ENCODE measurements around the gene SLC16A9.
"Not testable (repeated sequence)": the region's sequence is repeated elsewhere in the genome, so short reads cannot be mapped to it uniquely, and the experiment has no call there.

The SLC16A9 gene

GRCh38 chr10:59674215-59674836 is 35.3 kb downstream of the SLC16A9 start:
- DNase-seq = no peak

DNA sequence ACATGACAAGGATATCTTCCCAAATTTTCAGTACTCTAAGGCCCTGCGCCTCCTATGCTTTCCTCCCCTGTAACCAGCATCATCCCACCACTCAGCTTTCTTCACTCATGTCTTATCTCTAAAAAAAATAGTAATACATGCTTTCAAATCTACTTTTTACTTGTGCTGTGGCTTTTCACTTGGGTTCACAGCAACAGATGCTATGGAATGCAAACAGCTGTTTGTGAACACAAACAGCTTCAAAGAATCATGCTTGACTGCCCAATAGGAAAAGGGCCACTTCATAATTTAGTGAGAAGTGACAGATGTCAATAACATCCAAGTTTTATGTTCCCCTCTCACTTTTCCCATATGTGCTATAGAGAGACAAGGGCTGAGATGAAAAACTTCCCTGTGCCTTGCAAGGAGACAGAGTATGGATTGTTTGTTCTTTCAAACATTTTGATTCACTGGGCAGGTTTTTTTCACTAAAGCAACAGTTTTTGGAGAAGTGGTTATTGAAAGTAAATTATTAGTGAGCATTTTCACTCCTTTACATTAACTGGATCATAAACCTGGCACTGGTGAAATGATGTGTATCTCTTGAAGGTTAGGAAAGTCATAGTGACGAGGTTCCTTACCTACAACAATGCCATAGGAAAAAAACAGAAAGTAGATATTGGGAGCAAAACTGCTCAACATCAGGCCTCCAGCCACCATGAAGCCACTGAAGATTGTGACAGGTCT is 37.3 kb downstream of the SLC16A9 start:
- no peak for DNase-seq

- DNase-seq = no peak
Measured at GRCh38 chr10:59670269-59670668, 39.4 kb downstream of the SLC16A9 start.

- DNase-seq = no peak
Measured at GRCh38 chr10:59668096-59668495, 41.6 kb downstream of the SLC16A9 start.

DNA sequence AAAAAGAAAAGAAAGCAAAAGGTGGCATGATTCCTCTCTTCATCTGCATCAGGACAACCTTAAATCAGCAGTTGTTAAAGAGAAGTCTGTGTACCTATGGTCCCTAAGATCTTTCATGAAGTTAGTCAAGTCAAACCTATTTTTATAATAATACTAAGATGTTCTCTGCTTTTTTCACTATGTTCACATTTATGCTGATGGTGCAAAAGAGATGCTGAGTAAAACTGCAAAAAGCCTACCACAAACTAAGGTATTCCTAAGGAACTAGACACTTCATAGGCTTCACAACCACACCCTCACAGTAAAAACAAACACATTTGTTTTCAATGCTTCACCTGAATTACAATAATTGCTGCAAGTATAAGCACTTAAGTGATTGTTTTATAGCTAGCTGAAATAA is 43.3 kb downstream of the SLC16A9 start:
- DNase-seq = no peak

DNA sequence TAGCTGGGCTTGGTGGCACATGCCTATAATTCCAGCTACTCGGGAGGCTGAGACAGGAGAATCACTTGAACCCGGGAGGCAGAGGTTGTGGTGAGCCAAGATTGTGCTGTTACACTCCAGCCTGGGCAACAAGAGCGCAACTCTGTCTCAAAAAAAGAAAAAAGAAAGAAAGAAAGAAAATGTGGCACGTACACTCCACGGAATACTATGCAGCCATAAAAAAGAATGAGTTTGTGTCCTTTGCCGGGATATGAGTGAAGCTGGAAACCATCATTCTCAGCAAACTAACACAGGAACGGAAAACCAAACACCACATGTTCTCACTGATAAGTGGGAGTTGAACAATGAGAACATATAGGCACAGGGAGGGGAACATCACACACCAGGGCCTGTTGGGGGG is 46.4 kb downstream of the SLC16A9 start:
- not testable (repeated sequence) for DNase-seq

GRCh38 chr10:59657724-59658123 is 51.9 kb downstream of the SLC16A9 start:
- no peak for DNase-seq

GRCh38 chr10:59655309-59655708 is 54.3 kb downstream of the SLC16A9 start:
- no peak for DNase-seq

DNA sequence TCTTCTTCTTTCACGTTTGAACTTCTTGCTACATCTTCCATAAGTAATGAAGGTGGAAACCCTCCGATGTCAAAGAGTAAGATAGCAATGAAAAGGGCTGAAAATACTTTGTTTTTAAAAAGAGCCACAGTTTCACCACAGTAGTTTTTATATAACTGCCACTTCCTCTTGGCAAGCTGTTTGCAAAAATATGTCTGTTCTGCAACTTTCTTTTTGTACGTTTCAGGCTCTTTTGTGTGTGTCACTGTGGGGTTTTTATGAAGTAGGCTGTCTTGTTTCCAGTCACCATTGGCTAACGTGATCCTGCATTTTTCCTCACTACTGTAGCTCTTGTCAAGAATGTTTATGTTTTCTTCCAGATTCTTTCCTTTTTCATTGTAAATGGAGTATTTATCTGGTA is 55.6 kb downstream of the SLC16A9 start:
- DNase-seq = peak; percentile 28

DNA sequence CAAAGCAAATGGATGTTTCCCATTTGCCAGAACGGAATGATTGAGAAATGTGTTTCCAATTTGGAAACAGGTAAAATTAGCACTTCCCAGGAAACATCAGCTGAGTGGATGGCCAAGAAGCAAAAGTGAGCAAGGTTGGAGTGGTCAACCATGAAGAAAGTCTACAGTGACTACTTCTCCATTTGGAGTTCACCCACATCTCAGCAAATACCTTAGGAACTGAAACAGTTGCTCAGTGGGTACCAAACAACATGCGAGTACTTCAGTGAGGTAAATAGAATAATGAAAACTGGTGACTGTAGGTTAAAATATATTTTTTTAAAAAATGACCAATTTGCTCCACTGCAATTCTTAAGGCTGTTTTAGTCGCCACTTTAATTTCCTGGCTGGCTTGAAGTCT is 57.7 kb downstream of the SLC16A9 start:
- no peak for DNase-seq

- no peak for DNase-seq
Measured at GRCh38 chr10:59649606-59650346, 59.9 kb downstream of the SLC16A9 start.

GRCh38 chr10:59648711-59649201 is 60.9 kb downstream of the SLC16A9 start:
- DNase-seq = no peak

GRCh38 chr10:59644841-59645240 is 64.8 kb downstream of the SLC16A9 start:
- DNase-seq = no peak

DNA sequence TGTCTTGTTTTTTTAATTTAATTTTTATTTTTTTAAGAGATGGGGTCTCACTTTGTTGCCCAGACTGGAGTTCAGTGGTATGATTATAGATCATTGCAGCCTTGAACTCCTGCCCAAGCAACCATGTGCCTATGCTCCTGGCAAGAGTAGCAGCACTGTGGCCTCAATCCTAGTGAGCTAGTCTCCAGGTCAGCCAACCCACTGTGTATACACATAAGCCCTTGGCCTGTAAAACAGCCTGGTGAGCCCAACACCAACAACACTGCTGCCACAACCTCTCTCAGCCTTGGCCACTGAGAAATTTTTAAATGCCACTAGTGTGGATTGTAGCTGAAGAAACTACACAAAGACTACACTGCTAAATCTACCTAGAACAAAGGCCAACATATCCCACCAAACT is 68.0 kb downstream of the SLC16A9 start:
- DNase-seq = not testable (repeated sequence)

DNA sequence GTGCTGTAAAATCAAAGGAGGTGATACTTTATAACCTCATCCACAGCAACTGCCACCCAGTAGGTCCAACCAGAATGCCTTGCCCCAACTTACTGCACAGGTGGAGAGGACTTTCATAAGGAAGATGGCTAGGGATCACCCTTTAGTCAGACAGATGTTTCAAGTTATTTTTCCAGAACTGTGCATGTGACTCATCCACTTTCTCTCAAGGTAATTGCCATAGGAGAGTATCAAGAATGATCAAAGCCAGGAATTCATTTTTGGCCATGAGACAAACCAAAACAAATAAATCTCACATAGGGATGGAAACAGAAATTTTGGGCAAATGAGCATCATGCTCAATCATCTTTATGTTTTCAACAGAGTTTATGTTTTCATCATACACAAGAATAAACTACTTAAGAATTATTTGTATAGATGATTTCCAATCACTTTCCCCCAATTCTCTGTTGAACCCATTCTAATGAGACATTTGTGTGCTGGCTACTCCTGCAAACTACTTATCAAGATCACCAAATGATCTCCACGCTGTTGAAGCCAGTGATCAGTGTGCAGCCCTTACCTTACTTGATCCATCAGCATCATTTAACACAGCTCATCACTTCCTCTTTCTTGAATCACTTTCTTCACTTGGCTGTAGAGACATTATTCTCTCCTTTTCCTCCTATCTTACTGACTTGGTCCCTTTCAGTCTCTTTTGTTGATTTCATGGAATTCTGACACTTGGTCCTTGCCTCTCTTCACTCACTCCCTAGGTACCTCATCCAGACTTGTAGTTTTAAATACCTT is 74.0 kb downstream of the SLC16A9 start:
- DNase-seq = no peak

GRCh38 chr10:59634102-59634501 is 75.5 kb downstream of the SLC16A9 start:
- no peak for DNase-seq

- DNase-seq = no peak
Measured at GRCh38 chr10:59633063-59633462, 76.6 kb downstream of the SLC16A9 start.

DNA sequence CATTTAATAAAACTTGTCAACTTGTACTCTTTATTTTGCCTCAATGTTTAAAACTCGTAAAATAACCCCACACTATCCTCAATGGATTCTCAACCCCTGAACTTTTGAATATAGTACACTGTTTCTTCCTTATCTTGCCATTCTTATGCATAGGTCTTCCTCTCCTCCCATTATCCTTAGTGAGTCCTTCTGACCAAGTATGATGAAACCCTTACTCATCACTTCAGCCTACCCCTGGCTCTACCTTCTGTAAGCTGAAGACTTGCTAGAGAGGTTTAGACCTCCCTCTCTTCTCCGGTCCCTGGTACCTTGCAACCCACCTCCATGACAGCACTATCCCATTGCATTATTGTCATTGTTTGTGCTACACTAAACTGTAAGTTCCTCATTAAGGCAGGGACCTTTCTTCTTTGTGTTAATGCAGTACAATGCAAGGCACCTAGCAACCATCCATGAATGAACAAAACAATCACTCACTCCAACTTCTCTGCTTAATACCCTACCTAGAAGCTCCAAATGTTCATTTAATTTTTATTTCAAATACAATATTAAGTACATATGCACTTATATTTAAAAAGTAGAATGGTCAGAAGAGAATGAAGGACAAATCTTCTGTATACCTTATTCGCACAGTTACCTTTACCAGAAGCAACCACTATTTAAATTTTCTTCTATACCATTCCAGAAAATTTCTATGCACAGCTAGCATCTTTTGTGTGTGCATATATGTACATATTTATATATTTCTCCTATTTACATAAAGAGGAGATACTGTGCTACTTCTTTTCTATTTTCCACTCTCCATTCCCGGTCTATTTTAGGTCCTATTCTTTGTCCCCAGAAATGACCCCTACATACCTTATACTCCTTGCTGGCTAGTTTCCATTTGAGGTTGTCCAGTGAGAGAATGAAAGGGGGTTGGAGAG is 77.5 kb downstream of the SLC16A9 start:
- no peak for DNase-seq

- no peak for DNase-seq
Measured at GRCh38 chr10:59631237-59631636, 78.4 kb downstream of the SLC16A9 start.

- DNase-seq = no peak
Measured at GRCh38 chr10:59628965-59629364, 80.7 kb downstream of the SLC16A9 start.

DNA sequence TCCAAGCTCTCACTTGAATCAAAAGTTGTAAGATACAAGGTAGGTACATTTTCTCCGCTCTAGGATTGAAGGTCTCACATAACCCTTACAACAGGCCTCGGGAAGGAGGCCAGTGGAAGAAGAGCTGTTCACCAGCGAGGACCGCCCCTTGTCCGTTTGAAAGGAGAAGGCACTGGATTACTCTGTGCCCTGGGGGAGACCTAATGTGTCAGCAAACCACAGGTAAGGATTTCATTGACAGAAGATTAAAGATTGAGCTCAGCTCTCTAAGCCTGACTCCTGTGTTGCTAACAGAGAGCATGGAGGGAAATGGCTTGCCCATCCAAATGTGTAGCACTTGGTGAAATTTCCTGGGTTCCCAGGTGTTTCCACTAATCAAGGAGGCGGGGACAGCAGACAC is 81.2 kb downstream of the SLC16A9 start:
- DNase-seq = no peak
